B cell (primary cell): Measurements from ENCODE around the gene LRRC8E.

Source experiments
- EZH2 ChIP-seq: IDR thresholded peaks from 2 replicates; pipeline ENCODE4 v1.6.1; 2012; ENCODE audit warnings: borderline replicate concordance, low read depth, mild to moderate bottlenecking, moderate library complexity, low read length; ENCODE audit not compliant: insufficient read depth, poor library complexity, severe bottlenecking
- TF ChIP-seq, protein P1 (sequence below): fragments of 200-600 bp; IDR thresholded peaks from one replicate; pipeline ENCODE4 v1.8.0; 2022; ENCODE audit warnings: antibody characterized with exemption, mild to moderate bottlenecking

DNA sequence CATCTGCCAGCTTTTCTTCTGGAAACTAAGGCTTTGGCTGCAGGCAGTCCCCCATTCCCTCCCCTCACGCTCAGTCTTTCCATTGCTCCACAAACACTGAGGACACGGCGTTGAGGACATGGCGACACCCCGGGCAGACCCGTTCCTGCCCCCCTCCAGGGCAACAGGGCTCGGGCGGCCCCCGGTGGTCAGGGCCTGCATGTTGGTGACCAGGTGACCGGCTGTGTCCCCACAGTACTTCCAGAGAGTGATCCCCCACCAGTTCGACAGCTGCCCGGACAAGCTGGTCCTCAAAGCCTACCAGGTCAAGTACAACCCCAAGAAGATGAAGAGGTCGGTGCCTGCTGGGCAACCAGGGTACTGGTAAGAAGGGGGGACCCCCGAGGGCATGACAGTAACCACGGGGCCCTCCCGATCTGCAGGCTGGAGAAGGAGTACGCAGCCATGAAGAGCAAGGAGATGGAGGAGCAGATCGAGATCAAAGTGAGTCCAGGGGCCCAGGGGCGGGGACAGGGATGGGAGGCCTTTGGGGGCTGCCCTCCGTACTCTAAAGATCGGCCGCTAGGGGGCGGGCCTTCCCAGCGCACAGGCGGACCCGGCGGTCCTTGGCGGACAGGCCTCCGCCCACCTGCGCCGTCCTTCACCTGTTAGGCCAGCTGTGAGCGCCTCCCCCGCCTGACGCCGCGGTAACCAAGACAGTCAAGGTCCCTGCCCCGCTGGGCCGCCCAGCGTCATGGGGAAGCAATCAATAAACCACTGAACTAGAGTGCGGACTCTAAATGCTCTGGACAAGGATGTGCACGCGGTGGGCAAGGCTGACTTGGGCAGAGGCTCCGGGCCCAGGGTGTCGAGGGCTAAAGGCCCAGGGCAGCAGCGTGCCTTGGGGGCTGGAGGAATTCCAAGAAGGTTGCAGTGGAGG, 35.2 kb upstream of the LRRC8E start:
- TF ChIP-seq, protein P1, sequence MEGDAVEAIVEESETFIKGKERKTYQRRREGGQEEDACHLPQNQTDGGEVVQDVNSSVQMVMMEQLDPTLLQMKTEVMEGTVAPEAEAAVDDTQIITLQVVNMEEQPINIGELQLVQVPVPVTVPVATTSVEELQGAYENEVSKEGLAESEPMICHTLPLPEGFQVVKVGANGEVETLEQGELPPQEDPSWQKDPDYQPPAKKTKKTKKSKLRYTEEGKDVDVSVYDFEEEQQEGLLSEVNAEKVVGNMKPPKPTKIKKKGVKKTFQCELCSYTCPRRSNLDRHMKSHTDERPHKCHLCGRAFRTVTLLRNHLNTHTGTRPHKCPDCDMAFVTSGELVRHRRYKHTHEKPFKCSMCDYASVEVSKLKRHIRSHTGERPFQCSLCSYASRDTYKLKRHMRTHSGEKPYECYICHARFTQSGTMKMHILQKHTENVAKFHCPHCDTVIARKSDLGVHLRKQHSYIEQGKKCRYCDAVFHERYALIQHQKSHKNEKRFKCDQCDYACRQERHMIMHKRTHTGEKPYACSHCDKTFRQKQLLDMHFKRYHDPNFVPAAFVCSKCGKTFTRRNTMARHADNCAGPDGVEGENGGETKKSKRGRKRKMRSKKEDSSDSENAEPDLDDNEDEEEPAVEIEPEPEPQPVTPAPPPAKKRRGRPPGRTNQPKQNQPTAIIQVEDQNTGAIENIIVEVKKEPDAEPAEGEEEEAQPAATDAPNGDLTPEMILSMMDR, result peak; percentile 86
- TF ChIP-seq EZH2, result no peak
